Fibroblast of gingiva (primary cell): ENCODE measurements around the gene HTRA3.

ENCODE experiments used
- DNase-seq: peaks from one replicate; pipeline ENCODE4 v3.0.0-alpha.2; 2011; ENCODE audit warnings: low read depth

The HTRA3 gene

GRCh38 chr4:8247047-8247930 is 22.3 kb upstream of the HTRA3 start:
- peak; percentile 17 for DNase-seq

GRCh38 chr4:8248091-8248490 is 21.5 kb upstream of the HTRA3 start:
- DNase-seq: no peak

GRCh38 chr4:8250227-8250626 is 19.3 kb upstream of the HTRA3 start:
- no peak for DNase-seq

GRCh38 chr4:8250637-8251036 is 18.9 kb upstream of the HTRA3 start:
- DNase-seq: no peak

- DNase-seq: no peak
Observed at GRCh38 chr4:8251110-8251883, 18.3 kb upstream of the HTRA3 start.

- DNase-seq: no peak
Observed at GRCh38 chr4:8252301-8253173, 17.0 kb upstream of the HTRA3 start.

GRCh38 chr4:8254076-8254475 is 15.5 kb upstream of the HTRA3 start:
- no peak for DNase-seq

GRCh38 chr4:8255698-8256441 is 13.7 kb upstream of the HTRA3 start:
- DNase-seq: no peak

GRCh38 chr4:8257854-8258253 is 11.7 kb upstream of the HTRA3 start:
- DNase-seq: no peak

GRCh38 chr4:8258552-8259212 is 10.9 kb upstream of the HTRA3 start:
- DNase-seq: no peak

- no peak for DNase-seq
Observed at GRCh38 chr4:8259743-8260430, 9.7 kb upstream of the HTRA3 start.

- peak; percentile 83 for DNase-seq
Observed at GRCh38 chr4:8260656-8261111, 8.9 kb upstream of the HTRA3 start.

- no peak for DNase-seq
Observed at GRCh38 chr4:8261851-8262535, 7.6 kb upstream of the HTRA3 start.

GRCh38 chr4:8262637-8263322 is 6.8 kb upstream of the HTRA3 start:
- no peak for DNase-seq

- DNase-seq: no peak
Observed at GRCh38 chr4:8263397-8263796, 6.2 kb upstream of the HTRA3 start.

GRCh38 chr4:8264106-8264505 is 5.4 kb upstream of the HTRA3 start:
- no peak for DNase-seq

- no peak for DNase-seq
Observed at GRCh38 chr4:8265171-8265929, 4.2 kb upstream of the HTRA3 start.

GRCh38 chr4:8266088-8266487 is 3.5 kb upstream of the HTRA3 start:
- DNase-seq: no peak
